D721Med (cell line): Measurements from ENCODE around the gene GCSAML.

ENCODE experiments used
- DNase-seq: peaks from one replicate; pipeline ENCODE4 v3.0.0; 2011; ENCODE audit warnings: low spot score; ENCODE audit not compliant: insufficient read length
- FAIRE-seq: peaks from 2 replicates; lab custom pipeline; 2011; peaks lifted over from hg19 to GRCh38; lab: Jason Lieb, UNC
- CTCF ChIP-seq: IDR thresholded peaks from 2 replicates; pipeline ENCODE4 v1.5.1; 2012; ENCODE audit warnings: mild to moderate bottlenecking, control low read depth; ENCODE audit not compliant: insufficient read depth; ENCODE audit errors: missing control alignments

The GCSAML gene

GRCh38 chr1:247540581-247540980 is 8.4 kb upstream of the GCSAML start:
- FAIRE-seq = no peak
- no peak for TF ChIP-seq CTCF

GRCh38 chr1:247542811-247543210 is 6.1 kb upstream of the GCSAML start:
- DNase-seq = no peak
- no peak for TF ChIP-seq CTCF
- FAIRE-seq = no peak

More at GRCh38 chr1:247540581-247540980, 8.4 kb upstream of the GCSAML start:
- no peak for DNase-seq

- FAIRE-seq = no peak
- TF ChIP-seq CTCF = no peak
- DNase-seq = no peak
Measured at GRCh38 chr1:247548092-247548491, 842 bp upstream of the GCSAML start.

- no peak for FAIRE-seq
- TF ChIP-seq CTCF = no peak
- no peak for DNase-seq
Measured at GRCh38 chr1:247551721-247552120, 2.8 kb downstream of the GCSAML start.

GRCh38 chr1:247552231-247552630 is 3.3 kb downstream of the GCSAML start:
- DNase-seq = no peak
- no peak for TF ChIP-seq CTCF
- FAIRE-seq = no peak

- FAIRE-seq = no peak
- no peak for DNase-seq
- TF ChIP-seq CTCF = no peak
Measured at GRCh38 chr1:247557926-247558674, 9.2 kb downstream of the GCSAML start.

- DNase-seq (no peak), FAIRE-seq (no peak)
- TF ChIP-seq CTCF = no peak
Measured at GRCh38 chr1:247561711-247562110, 12.8 kb downstream of the GCSAML start.
